Measurements from ENCODE around the gene PKMYT1. TPM values are rescaled to one million over a fixed set of nuclear protein-coding genes. Genes with fewer than 3 reads are reported as not detected.
"Not testable (repeated sequence)": the region's sequence is repeated elsewhere in the genome, so short reads cannot be mapped to it uniquely, and the experiment has no call there.

Gene PKMYT1
- total RNA-seq, 1 donor from 2014 or later: 42.3 TPM

DNA sequence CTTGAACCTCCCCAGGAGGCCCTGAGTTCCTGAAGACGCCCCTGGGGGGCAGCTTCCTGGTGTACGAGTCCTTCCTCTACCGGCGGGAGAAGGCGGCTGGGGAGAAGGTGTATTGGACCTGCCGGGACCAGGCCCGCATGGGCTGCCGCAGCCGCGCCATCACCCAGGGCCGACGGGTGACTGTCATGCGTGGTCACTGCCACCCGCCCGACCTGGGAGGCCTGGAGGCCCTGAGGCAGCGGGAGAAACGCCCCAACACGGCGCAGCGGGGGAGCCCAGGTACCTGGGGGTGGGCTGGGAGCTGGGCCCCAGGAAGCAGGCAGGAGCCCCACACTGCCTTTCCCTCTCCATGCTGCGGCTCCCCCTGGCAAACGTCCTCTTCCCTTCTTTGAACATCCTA lies 46.5 kb downstream of the PKMYT1 start:
- TF ChIP-seq CTCF (conservative IDR thresholded peaks at IDR 0.05): no peak
- H3K9me3 Mint-ChIP-seq: no peaks in the 10 kb centered on the region
- H3K27me3 Mint-ChIP-seq: no peaks in the 10 kb centered on the region
- H3K4me1 Mint-ChIP-seq (ENCODE audit: unreplicated experiment): no peaks in the 10 kb centered on the region
- no peak overlapping the region for H3K27ac Mint-ChIP-seq
- no peaks in the 10 kb centered on the region for H3K36me3 Mint-ChIP-seq
- no peak for DNase-seq (ENCODE audit: extremely low spot score, unreplicated experiment)
- H3K4me3 Mint-ChIP-seq: no peak overlapping the region

DNA sequence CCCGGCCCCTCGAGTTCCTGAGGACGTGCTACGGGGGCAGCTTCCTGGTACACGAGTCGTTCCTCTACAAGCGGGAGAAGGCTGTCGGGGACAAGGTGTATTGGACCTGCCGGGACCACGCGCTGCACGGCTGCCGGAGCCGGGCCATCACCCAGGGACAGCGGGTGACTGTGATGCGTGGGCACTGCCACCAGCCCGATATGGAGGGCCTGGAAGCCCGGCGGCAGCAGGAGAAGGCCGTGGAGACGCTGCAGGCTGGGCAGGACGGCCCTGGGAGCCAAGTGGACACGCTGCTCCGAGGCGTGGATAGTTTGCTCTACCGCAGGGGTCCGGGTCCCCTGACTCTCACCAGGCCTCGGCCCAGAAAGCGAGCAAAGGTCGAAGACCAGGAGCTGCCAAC lies 47.1 kb downstream of the PKMYT1 start:
- H3K9me3 Mint-ChIP-seq: no peaks in the 10 kb centered on the region
- DNase-seq (ENCODE audit: extremely low spot score, unreplicated experiment): no peak
- H3K27me3 Mint-ChIP-seq: no peaks in the 10 kb centered on the region
- H3K4me3 Mint-ChIP-seq: no peak overlapping the region
- H3K27ac Mint-ChIP-seq: no peak overlapping the region
- TF ChIP-seq CTCF (conservative IDR thresholded peaks at IDR 0.05): no peak
- no peaks in the 10 kb centered on the region for H3K4me1 Mint-ChIP-seq (ENCODE audit: unreplicated experiment)
- H3K36me3 Mint-ChIP-seq: no peaks in the 10 kb centered on the region

GRCh38 chr16:2931231-2931914 lies 48.9 kb downstream of the PKMYT1 start:
- not testable (repeated sequence) for H3K4me3 Mint-ChIP-seq; DNase-seq (ENCODE audit: extremely low spot score, unreplicated experiment); H3K27me3 Mint-ChIP-seq; H3K27ac Mint-ChIP-seq; H3K9me3 Mint-ChIP-seq; H3K36me3 Mint-ChIP-seq; H3K4me1 Mint-ChIP-seq (ENCODE audit: unreplicated experiment)

DNA sequence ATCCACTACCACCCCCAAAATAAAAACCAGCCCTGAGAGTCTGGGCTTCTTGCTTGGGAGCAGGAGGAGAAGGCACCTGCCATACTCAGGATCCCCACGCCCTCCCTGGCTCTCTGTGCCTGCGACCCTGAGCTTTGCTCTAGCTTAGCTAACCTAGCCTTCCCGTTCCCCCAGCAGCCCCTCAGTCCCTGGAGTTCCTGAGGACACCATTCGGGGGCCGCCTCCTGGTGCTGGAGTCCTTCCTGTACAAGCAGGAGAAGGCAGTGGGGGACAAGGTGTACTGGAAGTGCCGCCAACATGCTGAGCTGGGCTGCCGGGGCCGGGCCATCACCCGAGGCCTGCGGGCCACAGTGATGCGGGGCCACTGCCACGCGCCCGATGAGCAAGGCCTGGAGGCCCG lies 50.0 kb downstream of the PKMYT1 start:
- H3K4me3 Mint-ChIP-seq: no peak overlapping the region
- peaks cover 14% of the 10 kb centered on the region for H3K4me1 Mint-ChIP-seq (ENCODE audit: unreplicated experiment)
- H3K27ac Mint-ChIP-seq: no peak overlapping the region
- H3K27me3 Mint-ChIP-seq: no peaks in the 10 kb centered on the region
- TF ChIP-seq CTCF (conservative IDR thresholded peaks at IDR 0.05): no peak
- H3K36me3 Mint-ChIP-seq: no peaks in the 10 kb centered on the region
- no peak for DNase-seq (ENCODE audit: extremely low spot score, unreplicated experiment)
- H3K9me3 Mint-ChIP-seq: no peaks in the 10 kb centered on the region

DNA sequence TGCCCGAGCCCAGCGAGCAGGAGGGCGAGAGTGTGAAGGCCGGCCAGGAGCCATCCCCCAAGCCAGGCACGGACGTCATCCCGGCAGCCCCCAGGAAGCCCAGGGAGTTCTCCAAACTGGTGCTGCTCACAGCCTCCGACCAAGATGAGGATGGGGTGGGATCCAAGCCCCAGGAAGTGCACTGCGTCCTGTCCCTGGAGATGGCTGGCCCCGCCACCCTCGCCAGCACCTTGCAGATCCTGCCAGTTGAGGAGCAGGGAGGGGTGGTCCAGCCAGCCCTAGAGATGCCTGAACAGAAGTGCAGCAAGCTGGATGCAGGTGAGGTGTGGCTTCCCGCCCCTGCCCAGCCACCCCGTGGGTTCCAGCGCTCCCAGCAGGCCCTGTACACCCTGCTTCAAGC lies 50.6 kb downstream of the PKMYT1 start:
- no peaks in the 10 kb centered on the region for H3K27me3 Mint-ChIP-seq
- peaks cover 14% of the 10 kb centered on the region for H3K4me1 Mint-ChIP-seq (ENCODE audit: unreplicated experiment)
- H3K27ac Mint-ChIP-seq: no peak overlapping the region
- no peak overlapping the region for H3K4me3 Mint-ChIP-seq
- no peaks in the 10 kb centered on the region for H3K9me3 Mint-ChIP-seq
- no peak for DNase-seq (ENCODE audit: extremely low spot score, unreplicated experiment)
- TF ChIP-seq CTCF (conservative IDR thresholded peaks at IDR 0.05): no peak
- H3K36me3 Mint-ChIP-seq: no peaks in the 10 kb centered on the region

DNA sequence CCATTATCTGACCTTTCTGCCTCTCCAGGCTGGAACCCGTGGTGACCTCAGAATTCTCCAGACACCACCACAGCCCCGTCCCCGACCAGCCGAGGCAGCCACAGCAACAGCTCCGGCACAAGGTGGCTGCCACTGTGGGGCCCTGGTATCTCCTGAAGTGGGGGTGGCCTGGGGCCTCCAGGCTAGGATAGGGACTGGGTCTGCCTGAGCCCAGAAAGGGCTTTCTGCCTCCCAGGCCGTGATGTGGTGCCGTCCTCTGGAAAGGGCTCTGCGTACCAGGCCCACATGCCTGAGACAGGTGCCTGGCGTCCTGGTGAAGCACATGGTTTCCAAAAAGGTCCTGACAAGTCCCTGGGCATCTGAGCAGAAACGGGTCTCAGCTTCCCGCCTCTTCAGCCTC lies 51.5 kb downstream of the PKMYT1 start:
- Mint-ChIP-seq H3K4me1 (ENCODE audit: unreplicated experiment) (peaks cover 14% of the 10 kb centered on the region), H3K4me3 (no peak overlapping the region), H3K27me3 (no peaks in the 10 kb centered on the region), H3K36me3 (no peaks in the 10 kb centered on the region), H3K27ac (no peak overlapping the region), H3K9me3 (no peaks in the 10 kb centered on the region)
- TF ChIP-seq CTCF (conservative IDR thresholded peaks at IDR 0.05): no peak
- no peak for DNase-seq (ENCODE audit: extremely low spot score, unreplicated experiment)

GRCh38 chr16:2928151-2928550 lies 52.1 kb downstream of the PKMYT1 start:
- not testable (repeated sequence) for H3K4me3 Mint-ChIP-seq; H3K36me3 Mint-ChIP-seq; H3K27ac Mint-ChIP-seq; H3K9me3 Mint-ChIP-seq; H3K27me3 Mint-ChIP-seq; DNase-seq (ENCODE audit: extremely low spot score, unreplicated experiment)
- H3K4me1 Mint-ChIP-seq (ENCODE audit: unreplicated experiment): peaks cover 14% of the 10 kb centered on the region
